ENCODE measurements around the gene SYF2. TPM values are rescaled to one million over a fixed set of nuclear protein-coding genes. Genes with fewer than 3 reads are reported as not detected.

Gene SYF2
- total and polyA plus RNA-seq, 2 of the 13 experiments (the other 11 are each of a cell fraction or from before 2014, with no cell fraction given) = 17.8 to 34.1 TPM

DNA sequence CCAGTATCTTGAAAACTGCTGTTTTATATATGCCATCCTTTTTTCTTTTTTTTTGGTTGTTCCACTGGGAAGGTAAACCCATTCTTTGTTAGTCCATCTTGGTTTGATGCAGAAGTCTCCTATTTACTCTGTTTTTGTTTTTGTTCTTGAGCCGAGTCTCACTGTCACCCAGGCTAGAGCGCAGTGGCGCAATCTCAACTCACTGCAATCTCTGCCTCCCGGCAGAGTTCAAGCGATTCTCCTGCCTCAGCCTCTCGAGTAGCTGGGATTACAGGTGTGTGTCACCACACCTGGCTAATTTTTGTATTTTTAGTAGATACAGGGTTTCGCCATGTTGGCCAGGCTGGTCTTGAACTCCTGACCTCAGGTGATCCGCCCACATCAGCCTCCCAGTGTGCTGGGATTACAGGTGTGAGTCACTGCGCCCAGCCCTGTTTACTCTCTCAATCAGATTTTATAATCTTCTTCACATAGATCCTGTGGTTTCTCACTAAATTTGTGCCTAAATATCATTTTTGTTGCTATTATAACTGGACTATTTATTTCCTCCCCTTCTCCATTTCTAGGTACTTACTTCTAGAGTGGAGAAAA, 12.5 kb downstream of the SYF2 start:
- H3K4me1 ChIP-seq (ENCODE audit: insufficient read depth, low read length) = peaks cover 21% of the 10 kb centered on the region
- H2AFZ ChIP-seq (ENCODE audit: low read length) = no peak overlapping the region
- H3K27ac ChIP-seq (ENCODE audit: extremely low read length, insufficient read depth, low read length) = no peak overlapping the region
- no peak overlapping the region for H3K4me2 ChIP-seq (ENCODE audit: low read depth, low read length)
- no peak overlapping the region for H3K9ac ChIP-seq (ENCODE audit: insufficient read depth, low read depth, low read length)
- ChIA-PET CTCF (ENCODE audit: low intra/inter-chr PET ratio, low total read pairs) (no interaction called here), POLR2A (interaction anchor here (0.7 to 2.1 kb wide), 4 partner anchors 13 to 28 kb away, joined by 3 to 7 read pairs (median 4); partner anchors contain the start of genes RSRP1 and SYF2)
- DNase-seq (ENCODE audit: low spot score) = no peak
- no peak for FAIRE-seq
- intact Hi-C loops (cut with micrococcal nuclease; ENCODE audit: unreplicated experiment) = no loop called here
- BruUV-seq (replicated peaks) = no TSS peak
- no peaks in the 10 kb centered on the region for H4K20me1 ChIP-seq (ENCODE audit: insufficient read depth, low read length)
- H3K27me3 ChIP-seq (ENCODE audit: control insufficient read depth in 1 of 2, insufficient read depth in 2 of 2, low read length in 2 of 2) = no peaks in the 10 kb centered on the region
- ATAC-seq = no peak
- in situ Hi-C loops (cut with HindIII; ENCODE audit: extremely low pct_ligation_motif_present, low pct_unique_long_range_greater_than_20kb) = no loop called here
- H3K4me3 ChIP-seq (replicated peaks in 1 of 3; ENCODE audit: insufficient read depth in 1 of 3, low read depth in 2 of 3, low read length in 3 of 3) = no peak overlapping the region
- H3K36me3 ChIP-seq (replicated peaks in 1 of 2; ENCODE audit: control insufficient read depth in 1 of 2, insufficient read depth in 2 of 2, low read length in 2 of 2) = peaks cover 7 to 22% of the 10 kb centered on the region in 2 experiments; a peak in 4 of 5 replicates
- no peaks in the 10 kb centered on the region for H3K9me3 ChIP-seq (ENCODE audit: low read length)
- 92% methylated on average over 9 of the region's 9 CpGs for WGBS (ENCODE audit: low lambda C conversion rate)
- H3K79me2 ChIP-seq (ENCODE audit: insufficient read depth, low read length) = no peaks in the 10 kb centered on the region
- TF ChIP-seq, protein P1, sequence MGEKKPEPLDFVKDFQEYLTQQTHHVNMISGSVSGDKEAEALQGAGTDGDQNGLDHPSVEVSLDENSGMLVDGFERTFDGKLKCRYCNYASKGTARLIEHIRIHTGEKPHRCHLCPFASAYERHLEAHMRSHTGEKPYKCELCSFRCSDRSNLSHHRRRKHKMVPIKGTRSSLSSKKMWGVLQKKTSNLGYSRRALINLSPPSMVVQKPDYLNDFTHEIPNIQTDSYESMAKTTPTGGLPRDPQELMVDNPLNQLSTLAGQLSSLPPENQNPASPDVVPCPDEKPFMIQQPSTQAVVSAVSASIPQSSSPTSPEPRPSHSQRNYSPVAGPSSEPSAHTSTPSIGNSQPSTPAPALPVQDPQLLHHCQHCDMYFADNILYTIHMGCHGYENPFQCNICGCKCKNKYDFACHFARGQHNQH (CRISPR knock-in tag; IDR thresholded peaks at IDR 0.05) = no peak
- TF ChIP-seq ZSCAN12 (CRISPR knock-in tag; IDR thresholded peaks at IDR 0.05) = no peak
- TF ChIP-seq CEBPB (IDR thresholded peaks at IDR 0.05; ENCODE audit: borderline replicate concordance, low read depth, low read length) = no peak
- no peak for TF ChIP-seq ZNF780A (CRISPR knock-in tag; IDR thresholded peaks at IDR 0.05)
- TF ChIP-seq HOXA3 (CRISPR knock-in tag; IDR thresholded peaks at IDR 0.05) = no peak
- TF ChIP-seq, protein P2, sequence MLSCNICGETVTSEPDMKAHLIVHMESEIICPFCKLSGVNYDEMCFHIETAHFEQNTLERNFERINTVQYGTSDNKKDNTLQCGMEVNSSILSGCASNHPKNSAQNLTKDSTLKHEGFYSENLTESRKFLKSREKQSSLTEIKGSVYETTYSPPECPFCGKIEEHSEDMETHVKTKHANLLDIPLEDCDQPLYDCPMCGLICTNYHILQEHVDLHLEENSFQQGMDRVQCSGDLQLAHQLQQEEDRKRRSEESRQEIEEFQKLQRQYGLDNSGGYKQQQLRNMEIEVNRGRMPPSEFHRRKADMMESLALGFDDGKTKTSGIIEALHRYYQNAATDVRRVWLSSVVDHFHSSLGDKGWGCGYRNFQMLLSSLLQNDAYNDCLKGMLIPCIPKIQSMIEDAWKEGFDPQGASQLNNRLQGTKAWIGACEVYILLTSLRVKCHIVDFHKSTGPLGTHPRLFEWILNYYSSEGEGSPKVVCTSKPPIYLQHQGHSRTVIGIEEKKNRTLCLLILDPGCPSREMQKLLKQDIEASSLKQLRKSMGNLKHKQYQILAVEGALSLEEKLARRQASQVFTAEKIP (CRISPR knock-in tag; IDR thresholded peaks at IDR 0.05; ENCODE audit: borderline replicate concordance) = no peak
- TF ChIP-seq RAD21 (CRISPR knock-in tag; IDR thresholded peaks at IDR 0.05) = no peak
- TF ChIP-seq, protein P3, sequence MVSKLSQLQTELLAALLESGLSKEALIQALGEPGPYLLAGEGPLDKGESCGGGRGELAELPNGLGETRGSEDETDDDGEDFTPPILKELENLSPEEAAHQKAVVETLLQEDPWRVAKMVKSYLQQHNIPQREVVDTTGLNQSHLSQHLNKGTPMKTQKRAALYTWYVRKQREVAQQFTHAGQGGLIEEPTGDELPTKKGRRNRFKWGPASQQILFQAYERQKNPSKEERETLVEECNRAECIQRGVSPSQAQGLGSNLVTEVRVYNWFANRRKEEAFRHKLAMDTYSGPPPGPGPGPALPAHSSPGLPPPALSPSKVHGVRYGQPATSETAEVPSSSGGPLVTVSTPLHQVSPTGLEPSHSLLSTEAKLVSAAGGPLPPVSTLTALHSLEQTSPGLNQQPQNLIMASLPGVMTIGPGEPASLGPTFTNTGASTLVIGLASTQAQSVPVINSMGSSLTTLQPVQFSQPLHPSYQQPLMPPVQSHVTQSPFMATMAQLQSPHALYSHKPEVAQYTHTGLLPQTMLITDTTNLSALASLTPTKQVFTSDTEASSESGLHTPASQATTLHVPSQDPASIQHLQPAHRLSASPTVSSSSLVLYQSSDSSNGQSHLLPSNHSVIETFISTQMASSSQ (IDR thresholded peaks at IDR 0.05; ENCODE audit: low read depth) = no peak
- TF ChIP-seq, protein P3 (CRISPR knock-in tag; IDR thresholded peaks at IDR 0.05; ENCODE audit: borderline replicate concordance) = no peak
- TF ChIP-seq ZNF792 (CRISPR knock-in tag; IDR thresholded peaks at IDR 0.05) = no peak
- no peak for TF ChIP-seq NFIB (CRISPR knock-in tag; IDR thresholded peaks at IDR 0.05; ENCODE audit: borderline replicate concordance)
- TF ChIP-seq, protein P4, sequence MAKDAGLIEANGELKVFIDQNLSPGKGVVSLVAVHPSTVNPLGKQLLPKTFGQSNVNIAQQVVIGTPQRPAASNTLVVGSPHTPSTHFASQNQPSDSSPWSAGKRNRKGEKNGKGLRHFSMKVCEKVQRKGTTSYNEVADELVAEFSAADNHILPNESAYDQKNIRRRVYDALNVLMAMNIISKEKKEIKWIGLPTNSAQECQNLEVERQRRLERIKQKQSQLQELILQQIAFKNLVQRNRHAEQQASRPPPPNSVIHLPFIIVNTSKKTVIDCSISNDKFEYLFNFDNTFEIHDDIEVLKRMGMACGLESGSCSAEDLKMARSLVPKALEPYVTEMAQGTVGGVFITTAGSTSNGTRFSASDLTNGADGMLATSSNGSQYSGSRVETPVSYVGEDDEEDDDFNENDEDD (CRISPR knock-in tag; IDR thresholded peaks at IDR 0.05; ENCODE audit: borderline replicate concordance) = no peak
- TF ChIP-seq, protein P5, sequence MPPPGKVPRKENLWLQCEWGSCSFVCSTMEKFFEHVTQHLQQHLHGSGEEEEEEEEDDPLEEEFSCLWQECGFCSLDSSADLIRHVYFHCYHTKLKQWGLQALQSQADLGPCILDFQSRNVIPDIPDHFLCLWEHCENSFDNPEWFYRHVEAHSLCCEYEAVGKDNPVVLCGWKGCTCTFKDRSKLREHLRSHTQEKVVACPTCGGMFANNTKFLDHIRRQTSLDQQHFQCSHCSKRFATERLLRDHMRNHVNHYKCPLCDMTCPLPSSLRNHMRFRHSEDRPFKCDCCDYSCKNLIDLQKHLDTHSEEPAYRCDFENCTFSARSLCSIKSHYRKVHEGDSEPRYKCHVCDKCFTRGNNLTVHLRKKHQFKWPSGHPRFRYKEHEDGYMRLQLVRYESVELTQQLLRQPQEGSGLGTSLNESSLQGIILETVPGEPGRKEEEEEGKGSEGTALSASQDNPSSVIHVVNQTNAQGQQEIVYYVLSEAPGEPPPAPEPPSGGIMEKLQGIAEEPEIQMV (CRISPR knock-in tag; IDR thresholded peaks at IDR 0.05; ENCODE audit: low read depth) = no peak
- no peak for TF ChIP-seq ZNF616 (CRISPR knock-in tag; IDR thresholded peaks at IDR 0.05; ENCODE audit: low read depth)
- no peak for TF ChIP-seq ZBTB8A (CRISPR knock-in tag; IDR thresholded peaks at IDR 0.05; ENCODE audit: borderline replicate concordance, low read depth)

Data from HepG2 (cell line).